ENCODE data around the gene SEMA3D. TPM values are rescaled to one million over a fixed set of nuclear protein-coding genes. Genes with fewer than 3 reads are reported as not detected.

Gene SEMA3D
- total and polyA plus RNA-seq, 2 of the 4 experiments (the other 2 are of a cell fraction): 2.9 to 13.6 TPM

DNA sequence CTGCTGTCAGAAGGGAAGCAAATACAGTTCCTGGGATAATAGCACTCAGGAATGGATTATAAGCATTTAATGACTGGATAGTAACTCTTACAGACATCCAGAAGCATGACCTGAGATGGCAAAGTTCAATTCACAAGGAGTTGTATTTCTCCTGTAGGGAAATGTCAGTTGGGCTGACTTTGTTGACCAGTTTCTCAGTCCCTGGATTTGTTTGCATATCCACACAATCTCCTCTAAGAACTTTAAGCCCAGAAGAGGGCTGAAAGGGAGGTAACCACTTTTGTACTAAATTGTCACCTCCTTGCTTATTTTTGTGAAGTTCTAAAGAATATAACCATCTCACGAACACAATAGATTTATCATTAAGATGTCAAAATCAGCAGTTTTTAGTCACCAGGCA, 140.3 kb downstream of the SEMA3D start:
- Histone ChIP-seq H4K5ac (ENCODE audit: low read depth, low read length) (no peak overlapping the region), H3K4ac (ENCODE audit: low read depth, low read length) (no peak overlapping the region), H4K91ac (ENCODE audit: insufficient read depth, low read depth, low read length) (no peak overlapping the region), H3K9ac (ENCODE audit: low read depth, low read length) (no peak overlapping the region), H3K9me1 (ENCODE audit: insufficient read depth, low read length) (no peaks in the 10 kb centered on the region), H3K27ac (ENCODE audit: insufficient read depth, low read length) (no peak overlapping the region), H2BK15ac (ENCODE audit: low read depth, low read length) (no peak overlapping the region), H3K56ac (ENCODE audit: extremely low read depth, insufficient read depth, low read length) (no peak overlapping the region), H3K23ac (ENCODE audit: low read depth, low read length) (no peak overlapping the region), H2BK20ac (ENCODE audit: low read depth, low read length) (no peak overlapping the region), H3K9me3 (ENCODE audit: control insufficient read depth, insufficient read depth, low read length) (no peaks in the 10 kb centered on the region), H3K14ac (replicated peaks; ENCODE audit: low read depth, low read length) (no peak overlapping the region), H2AK9ac (replicated peaks; ENCODE audit: low read depth, low read length, poor library complexity) (no peak overlapping the region), H2BK120ac (ENCODE audit: low read depth, low read length) (no peak overlapping the region), H3K18ac (ENCODE audit: low read depth, low read length) (no peak overlapping the region), H3K4me2 (ENCODE audit: low read depth, low read length) (no peak overlapping the region), H3K4me3 (ENCODE audit: insufficient read depth, low read depth, low read length) (no peak overlapping the region), H3K27me3 (ENCODE audit: control insufficient read depth, insufficient read depth, low read length) (no peaks in the 10 kb centered on the region), H3K4me1 (ENCODE audit: control insufficient read depth, insufficient read depth, low read length) (no peaks in the 10 kb centered on the region), H4K8ac (ENCODE audit: low read depth in 2 of 2, low read length in 2 of 2) (no peak overlapping the region), H2AK5ac (ENCODE audit: low read depth, low read length) (no peak overlapping the region), H3K79me1 (ENCODE audit: low read depth in 1 of 2, low read length in 2 of 2) (no peaks in the 10 kb centered on the region), H4K20me1 (ENCODE audit: insufficient read depth, low read length) (no peaks in the 10 kb centered on the region), H2AFZ (replicated peaks; ENCODE audit: low read length, poor library complexity) (no peak overlapping the region), H3K36me3 (ENCODE audit: control insufficient read depth, insufficient read depth, low read length) (no peaks in the 10 kb centered on the region), H2BK5ac (ENCODE audit: low read depth, low read length, poor library complexity, severe bottlenecking) (no peak overlapping the region)
- dilution Hi-C loops (cut with HindIII; ENCODE audit: low sequenced_read_pairs, unreplicated experiment): no loop called here
- TF ChIP-seq SMC3 (IDR thresholded peaks at IDR 0.05; ENCODE audit: low read depth, low read length) (no peak), BHLHE40 (IDR thresholded peaks at IDR 0.05; ENCODE audit: low read depth, low read length) (no peak), RFX5 (IDR thresholded peaks at IDR 0.05; ENCODE audit: low read depth, low read length) (no peak), NFE2L2 (IDR thresholded peaks at IDR 0.05; ENCODE audit: low read depth, low read length) (no peak), POLR2A (IDR thresholded peaks at IDR 0.05; ENCODE audit: low read depth, low read length) (no peak), CHD1 (IDR thresholded peaks at IDR 0.05; ENCODE audit: low read depth, low read length) (no peak), MAFK (IDR thresholded peaks at IDR 0.05; ENCODE audit: low read depth, low read length) (no peak), MAZ (IDR thresholded peaks at IDR 0.05; ENCODE audit: borderline replicate concordance, low read depth, low read length) (no peak), MXI1 (IDR thresholded peaks at IDR 0.05; ENCODE audit: borderline replicate concordance, low read depth, low read length) (no peak), RCOR1 (IDR thresholded peaks at IDR 0.05; ENCODE audit: insufficient replicate concordance, low read length) (no peak), RAD21 (IDR thresholded peaks at IDR 0.05; ENCODE audit: low read length) (no peak)
- TF ChIP-seq, protein P1, sequence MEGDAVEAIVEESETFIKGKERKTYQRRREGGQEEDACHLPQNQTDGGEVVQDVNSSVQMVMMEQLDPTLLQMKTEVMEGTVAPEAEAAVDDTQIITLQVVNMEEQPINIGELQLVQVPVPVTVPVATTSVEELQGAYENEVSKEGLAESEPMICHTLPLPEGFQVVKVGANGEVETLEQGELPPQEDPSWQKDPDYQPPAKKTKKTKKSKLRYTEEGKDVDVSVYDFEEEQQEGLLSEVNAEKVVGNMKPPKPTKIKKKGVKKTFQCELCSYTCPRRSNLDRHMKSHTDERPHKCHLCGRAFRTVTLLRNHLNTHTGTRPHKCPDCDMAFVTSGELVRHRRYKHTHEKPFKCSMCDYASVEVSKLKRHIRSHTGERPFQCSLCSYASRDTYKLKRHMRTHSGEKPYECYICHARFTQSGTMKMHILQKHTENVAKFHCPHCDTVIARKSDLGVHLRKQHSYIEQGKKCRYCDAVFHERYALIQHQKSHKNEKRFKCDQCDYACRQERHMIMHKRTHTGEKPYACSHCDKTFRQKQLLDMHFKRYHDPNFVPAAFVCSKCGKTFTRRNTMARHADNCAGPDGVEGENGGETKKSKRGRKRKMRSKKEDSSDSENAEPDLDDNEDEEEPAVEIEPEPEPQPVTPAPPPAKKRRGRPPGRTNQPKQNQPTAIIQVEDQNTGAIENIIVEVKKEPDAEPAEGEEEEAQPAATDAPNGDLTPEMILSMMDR (conservative IDR thresholded peaks at IDR 0.05; ENCODE audit: low read depth, low read length): no peak
- TF ChIP-seq, protein P2, sequence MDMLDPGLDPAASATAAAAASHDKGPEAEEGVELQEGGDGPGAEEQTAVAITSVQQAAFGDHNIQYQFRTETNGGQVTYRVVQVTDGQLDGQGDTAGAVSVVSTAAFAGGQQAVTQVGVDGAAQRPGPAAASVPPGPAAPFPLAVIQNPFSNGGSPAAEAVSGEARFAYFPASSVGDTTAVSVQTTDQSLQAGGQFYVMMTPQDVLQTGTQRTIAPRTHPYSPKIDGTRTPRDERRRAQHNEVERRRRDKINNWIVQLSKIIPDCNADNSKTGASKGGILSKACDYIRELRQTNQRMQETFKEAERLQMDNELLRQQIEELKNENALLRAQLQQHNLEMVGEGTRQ (IDR thresholded peaks at IDR 0.05; ENCODE audit: low read depth, low read length): no peak
- no TSS peak for BruUV-seq (replicated peaks)
- DNase-seq: no peak
- POLR2A ChIA-PET (ENCODE audit: unreplicated experiment): no interaction called here
- CTCF ChIA-PET: no interaction called here
- intact Hi-C loops (cut with micrococcal nuclease): loop anchor here (10.0 kb wide), 1 partner anchor 1418 kb away; no protein-coding TSS in a partner anchor
- WGBS, 2 experiments (ENCODE audit: extremely low coverage in 2 of 2, insufficient read length in 1 of 2): no CpG with 5 or more reads among the region's 1 CpG
- in situ Hi-C loops (cut with MboI; ENCODE audit: low sequenced_read_pairs): loop anchor here (5.0 kb wide), 2 partner anchors 511 to 706 kb away; no protein-coding TSS in a partner anchor
- no peak for ATAC-seq (ENCODE audit: low read depth)
